Parathyroid adenoma (tissue), 2 donors: ENCODE data around the gene B3GNT7.

Experiments used
- H2AFZ ChIP-seq: fragments of 300-600 bp; sonication (generic); one replicate; pipeline ENCODE4 v1.7.0; 2017; ENCODE audit warnings: antibody characterized with exemption, mild to moderate bottlenecking
- H3K27ac ChIP-seq: fragments of 300-600 bp; sonication (generic); one replicate; pipeline ENCODE4 v1.7.0; 2017
- H3K27me3 ChIP-seq: fragments of 300-600 bp; sonication (generic); one replicate; pipeline ENCODE4 v1.7.0; 2017; ENCODE audit warnings: low read length; ENCODE audit not compliant: control insufficient read depth, insufficient read depth
- H3K36me3 ChIP-seq: fragments of 300-600 bp; sonication (generic); one replicate; pipeline ENCODE4 v1.7.0; 2017; ENCODE audit warnings: low read length; ENCODE audit not compliant: control insufficient read depth, insufficient read depth
- H3K4me1 ChIP-seq: fragments of 300-600 bp; sonication (generic); one replicate; pipeline ENCODE4 v1.7.0; 2017; ENCODE audit warnings: control low read depth
- H3K4me2 ChIP-seq: fragments of 300-600 bp; sonication (generic); one replicate; pipeline ENCODE4 v1.7.0; 2017; ENCODE audit warnings: low read length
- H3K4me3 ChIP-seq: fragments of 300-600 bp; sonication (generic); one replicate; pipeline ENCODE4 v1.7.0; 2017; ENCODE audit warnings: low read depth, low read length
- H3K79me2 ChIP-seq: fragments of 300-600 bp; sonication (generic); one replicate; pipeline ENCODE4 v1.7.0; 2017; ENCODE audit warnings: control low read depth
- H3K9ac ChIP-seq: fragments of 300-600 bp; sonication (generic); one replicate; pipeline ENCODE4 v1.7.0; 2017; ENCODE audit warnings: mild to moderate bottlenecking
- H3K9me3 ChIP-seq: fragments of 300-600 bp; sonication (generic); one replicate; pipeline ENCODE4 v1.7.0; 2017; ENCODE audit warnings: low read length; ENCODE audit not compliant: control insufficient read depth
- CTCF ChIP-seq: fragments of 300-600 bp; sonication (generic); IDR thresholded peaks from one replicate; pipeline ENCODE4 v1.7.0; 2017; ENCODE audit warnings: antibody characterized with exemption, mild to moderate bottlenecking
- donor health status: primary hyperparathyroidism.

Gene B3GNT7

GRCh38 chr2:231379266-231380215 is 16.0 kb upstream of the B3GNT7 start:
- no peaks in the 10 kb centered on the region for H3K36me3 ChIP-seq
- H3K27ac ChIP-seq, result no peak overlapping the region
- H3K4me1 ChIP-seq, result no peaks in the 10 kb centered on the region
- TF ChIP-seq CTCF, result no peak
- H3K9me3 ChIP-seq, result no peaks in the 10 kb centered on the region
- H3K9ac ChIP-seq, result no peak overlapping the region
- no peak overlapping the region for H3K4me2 ChIP-seq
- H3K4me3 ChIP-seq, result no peak overlapping the region
- no peak overlapping the region for H2AFZ ChIP-seq
- H3K27me3 ChIP-seq, result no peaks in the 10 kb centered on the region
- H3K79me2 ChIP-seq, result no peaks in the 10 kb centered on the region

- Histone ChIP-seq H3K9me3 (no peaks in the 10 kb centered on the region), H3K4me1 (no peaks in the 10 kb centered on the region), H3K4me2 (no peak overlapping the region), H3K9ac (no peak overlapping the region), H3K27ac (no peak overlapping the region), H2AFZ (no peak overlapping the region), H3K79me2 (no peaks in the 10 kb centered on the region), H3K27me3 (no peaks in the 10 kb centered on the region), H3K4me3 (no peak overlapping the region), H3K36me3 (no peaks in the 10 kb centered on the region)
- TF ChIP-seq CTCF, result no peak
Observed at GRCh38 chr2:231380307-231380706, 15.2 kb upstream of the B3GNT7 start.

GRCh38 chr2:231380991-231381847 is 14.3 kb upstream of the B3GNT7 start:
- TF ChIP-seq CTCF, result no peak
- Histone ChIP-seq H3K36me3 (no peaks in the 10 kb centered on the region), H3K79me2 (no peaks in the 10 kb centered on the region), H3K4me2 (no peak overlapping the region), H3K4me1 (no peaks in the 10 kb centered on the region), H2AFZ (no peak overlapping the region), H3K27ac (no peak overlapping the region), H3K27me3 (no peaks in the 10 kb centered on the region), H3K9me3 (no peaks in the 10 kb centered on the region), H3K9ac (no peak overlapping the region), H3K4me3 (no peak overlapping the region)

GRCh38 chr2:231382116-231382515 is 13.4 kb upstream of the B3GNT7 start:
- H3K27ac ChIP-seq, result no peak overlapping the region
- H3K27me3 ChIP-seq, result no peaks in the 10 kb centered on the region
- TF ChIP-seq CTCF, result no peak
- H3K4me1 ChIP-seq, result no peaks in the 10 kb centered on the region
- H3K4me2 ChIP-seq, result no peak overlapping the region
- H3K4me3 ChIP-seq, result no peak overlapping the region
- H3K9me3 ChIP-seq, result no peaks in the 10 kb centered on the region
- no peak overlapping the region for H3K9ac ChIP-seq
- no peaks in the 10 kb centered on the region for H3K36me3 ChIP-seq
- no peak overlapping the region for H2AFZ ChIP-seq
- H3K79me2 ChIP-seq, result no peaks in the 10 kb centered on the region
